ENCODE measurements around the gene CASR.

DNA sequence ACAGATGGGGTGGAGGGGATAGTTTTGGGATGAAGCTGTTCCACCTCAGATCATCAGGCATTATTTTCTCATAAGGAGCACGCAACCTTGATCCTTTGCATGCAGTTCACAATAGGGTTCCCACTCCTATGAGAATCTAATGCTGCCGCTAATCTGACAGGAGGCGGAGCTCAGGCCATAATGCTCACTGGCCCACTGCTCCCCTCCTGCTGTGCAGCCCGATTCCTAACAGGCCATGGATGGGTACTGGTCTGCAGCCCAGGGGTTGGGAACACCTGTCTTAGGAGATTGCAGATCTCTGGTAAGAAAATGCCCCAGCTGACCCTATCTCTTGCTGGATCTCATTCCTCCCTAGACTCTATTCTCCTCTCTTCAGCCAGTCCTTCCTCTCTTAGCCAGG, 148.4 kb downstream of the CASR start:
- TF ChIP-seq EZH2 (IDR thresholded peaks at IDR 0.05): no peak
- TF ChIP-seq POLR2AphosphoS5 (IDR thresholded peaks at IDR 0.05; ENCODE audit: borderline replicate concordance, low read depth, low read length): no peak
- no peak for TF ChIP-seq FOXP2 (optimal IDR thresholded peaks at IDR 0.05; ENCODE audit: control extremely low read depth, extremely low read length, insufficient read depth)
